CD4-positive, alpha-beta T cell treated with Interleukin-6 for 4 hours (primary cell): Measurements from ENCODE around the gene GNAZ.

ENCODE experiments used
- DNase-seq: peaks from one replicate; pipeline ENCODE4 v3.0.0-alpha.2; 2020; ENCODE audit warnings: mixed read lengths

GNAZ gene

DNA sequence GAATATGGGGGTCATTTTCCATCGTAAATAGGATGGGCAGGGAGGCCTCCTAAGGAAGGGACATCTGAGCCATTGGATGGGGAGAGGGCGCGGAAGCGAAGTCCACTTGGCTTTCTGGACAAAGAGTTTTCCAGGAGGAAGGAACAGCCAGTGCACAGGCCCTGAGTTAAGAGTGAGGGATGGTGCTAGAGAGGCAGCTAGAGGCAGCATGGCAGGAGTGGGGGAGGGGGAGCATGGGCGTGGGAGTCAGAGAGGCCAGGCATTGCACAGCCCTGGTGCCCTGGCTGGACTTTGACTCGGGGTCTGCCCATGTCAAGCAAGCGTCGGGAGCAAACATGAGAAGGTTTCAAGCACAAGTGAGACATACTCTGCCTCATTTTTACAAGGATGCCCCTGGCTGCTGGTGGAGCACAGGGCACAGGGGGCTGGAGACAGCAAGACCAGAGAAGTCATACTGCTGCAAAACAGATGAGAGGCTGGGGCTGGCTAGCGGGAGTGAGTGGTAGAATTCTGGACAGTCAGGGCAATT, 9.0 kb downstream of the GNAZ start:
- no peak for DNase-seq

DNA sequence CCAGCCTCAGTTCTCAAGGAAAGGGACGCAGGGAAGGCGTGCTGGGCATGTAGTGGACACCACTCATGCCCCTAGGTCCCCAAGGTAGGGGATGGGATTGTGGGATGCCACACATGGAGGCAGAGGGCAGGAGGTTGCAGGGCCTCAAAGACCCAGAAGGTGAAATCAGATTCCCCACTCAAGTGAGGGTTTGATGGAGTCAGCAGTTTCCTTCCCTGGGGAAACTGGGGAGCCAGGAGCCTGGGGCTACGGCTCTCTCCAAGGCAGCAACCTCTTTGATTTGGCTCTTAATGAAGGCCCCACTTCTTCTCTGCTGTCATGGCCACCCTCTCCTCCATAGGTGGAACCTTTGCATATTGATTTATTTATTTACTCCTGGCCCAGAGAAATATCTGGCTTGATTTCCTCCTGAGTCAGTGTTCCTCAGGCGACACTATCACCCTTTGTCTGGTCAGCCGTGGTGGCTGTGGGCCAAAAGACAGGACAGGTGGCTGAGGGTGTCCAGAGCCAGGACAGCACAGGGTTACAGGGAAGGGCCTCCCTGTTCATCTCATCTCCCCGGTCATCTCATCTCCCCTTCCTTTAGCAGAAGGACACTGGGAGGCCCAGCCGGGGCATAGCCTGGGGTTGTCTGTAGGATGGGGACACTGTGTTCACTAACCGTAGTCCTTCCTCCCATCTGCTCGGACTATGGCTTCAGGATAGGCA, 9.6 kb downstream of the GNAZ start:
- no peak for DNase-seq

DNA sequence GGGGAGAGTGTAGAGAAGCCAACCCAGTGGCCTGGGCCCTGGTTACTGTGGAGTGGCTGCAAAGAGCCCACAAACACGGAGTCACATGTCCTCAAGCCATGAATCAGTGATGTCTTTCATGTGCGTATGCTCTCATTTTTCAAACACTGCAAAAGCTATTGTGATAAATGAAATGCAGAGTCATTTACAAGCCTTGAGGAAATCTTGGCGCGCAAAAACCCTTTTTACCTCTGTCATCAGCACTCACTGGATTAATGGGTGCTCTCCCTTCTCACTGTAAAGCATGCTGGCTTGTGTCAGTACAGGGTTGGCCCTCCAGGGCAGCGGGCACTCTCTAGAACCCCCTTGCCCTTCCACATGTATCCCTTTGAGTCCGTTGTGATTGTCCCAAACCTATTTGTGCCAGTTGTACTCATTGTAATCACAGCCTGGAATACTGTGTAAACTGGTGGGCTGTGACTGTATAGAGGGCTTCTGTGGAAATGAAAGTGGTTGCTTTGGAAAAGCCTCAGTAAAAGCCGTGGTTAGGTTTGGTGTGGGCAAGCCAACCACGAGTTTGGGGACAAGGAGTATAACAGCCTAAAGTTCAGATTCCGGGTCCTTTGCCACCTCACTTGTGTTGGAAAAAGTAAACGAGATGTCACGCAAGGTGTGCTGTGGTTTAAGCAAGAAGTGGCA, 10.4 kb downstream of the GNAZ start:
- no peak for DNase-seq

DNA sequence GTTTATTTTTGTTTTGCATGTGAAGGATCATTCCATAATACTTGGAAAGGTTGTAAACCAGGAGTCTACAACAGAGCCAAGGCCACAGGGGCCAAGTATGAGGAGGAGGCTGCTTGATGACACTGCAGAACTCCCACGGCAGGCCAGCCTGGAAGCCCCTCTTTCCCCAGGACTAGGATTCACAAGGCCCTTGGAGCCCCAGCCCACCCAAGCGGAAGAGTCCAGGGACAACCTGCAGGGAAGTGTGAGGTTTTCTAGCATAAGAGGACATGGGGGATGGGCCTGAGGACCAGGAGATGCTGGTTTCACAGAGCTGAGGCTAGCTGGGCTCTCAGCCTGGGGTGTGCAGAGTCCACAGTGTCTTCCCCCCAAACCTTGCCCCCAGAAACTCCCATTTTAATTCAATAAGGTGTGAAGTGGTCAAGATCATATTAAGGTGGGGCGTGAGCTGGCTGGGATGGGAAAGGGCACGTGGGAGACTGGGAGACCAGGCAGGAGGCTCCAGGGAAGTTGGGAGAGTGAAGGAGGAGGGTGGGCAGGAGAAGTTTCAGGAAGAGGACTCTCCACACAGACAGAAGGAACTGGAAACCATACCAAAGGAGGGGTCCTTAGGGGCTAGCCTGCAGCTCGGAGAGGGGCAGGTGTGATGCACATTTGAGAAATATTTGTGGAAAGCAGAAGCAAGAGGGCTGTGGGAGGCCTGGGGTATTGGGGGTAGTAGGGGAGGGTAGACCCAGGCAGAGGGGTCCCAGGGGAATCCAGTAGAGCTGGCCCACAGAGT, 12.4 kb downstream of the GNAZ start:
- DNase-seq: no peak

DNA sequence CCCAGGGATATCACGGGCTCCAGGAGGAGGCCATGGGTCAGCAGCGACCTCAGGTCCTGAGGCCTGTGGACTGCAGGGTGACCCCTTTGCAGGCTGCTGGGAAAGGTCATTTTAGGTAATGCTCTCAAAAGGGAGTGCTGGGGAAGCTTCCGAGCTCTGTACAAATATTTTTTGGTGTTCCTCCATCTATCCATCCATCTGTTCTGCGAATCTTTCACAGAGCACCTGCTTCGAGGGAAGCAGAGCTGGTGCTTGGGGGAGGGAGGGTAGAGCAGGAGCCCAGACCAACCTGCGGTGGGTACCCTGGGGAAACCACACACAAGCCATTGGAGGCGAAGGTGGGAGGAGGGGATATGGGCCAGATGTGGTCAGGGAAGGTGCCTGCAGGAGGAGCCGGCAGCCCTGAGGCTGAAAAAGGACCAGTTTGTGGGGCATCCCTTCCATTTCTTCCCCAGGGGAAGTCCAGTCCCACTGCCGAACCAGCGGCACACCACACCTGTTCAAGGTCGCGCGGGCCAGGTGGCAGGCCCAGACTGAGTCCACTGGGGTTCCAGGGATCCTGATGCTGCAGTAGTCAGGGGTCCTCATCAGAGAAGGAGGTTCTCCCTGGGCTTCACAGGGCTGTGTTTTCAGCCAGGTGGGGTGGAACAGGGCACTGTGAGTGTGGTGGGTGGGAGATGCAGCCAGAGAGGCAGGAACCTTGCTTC, 13.1 kb downstream of the GNAZ start:
- DNase-seq: no peak

DNA sequence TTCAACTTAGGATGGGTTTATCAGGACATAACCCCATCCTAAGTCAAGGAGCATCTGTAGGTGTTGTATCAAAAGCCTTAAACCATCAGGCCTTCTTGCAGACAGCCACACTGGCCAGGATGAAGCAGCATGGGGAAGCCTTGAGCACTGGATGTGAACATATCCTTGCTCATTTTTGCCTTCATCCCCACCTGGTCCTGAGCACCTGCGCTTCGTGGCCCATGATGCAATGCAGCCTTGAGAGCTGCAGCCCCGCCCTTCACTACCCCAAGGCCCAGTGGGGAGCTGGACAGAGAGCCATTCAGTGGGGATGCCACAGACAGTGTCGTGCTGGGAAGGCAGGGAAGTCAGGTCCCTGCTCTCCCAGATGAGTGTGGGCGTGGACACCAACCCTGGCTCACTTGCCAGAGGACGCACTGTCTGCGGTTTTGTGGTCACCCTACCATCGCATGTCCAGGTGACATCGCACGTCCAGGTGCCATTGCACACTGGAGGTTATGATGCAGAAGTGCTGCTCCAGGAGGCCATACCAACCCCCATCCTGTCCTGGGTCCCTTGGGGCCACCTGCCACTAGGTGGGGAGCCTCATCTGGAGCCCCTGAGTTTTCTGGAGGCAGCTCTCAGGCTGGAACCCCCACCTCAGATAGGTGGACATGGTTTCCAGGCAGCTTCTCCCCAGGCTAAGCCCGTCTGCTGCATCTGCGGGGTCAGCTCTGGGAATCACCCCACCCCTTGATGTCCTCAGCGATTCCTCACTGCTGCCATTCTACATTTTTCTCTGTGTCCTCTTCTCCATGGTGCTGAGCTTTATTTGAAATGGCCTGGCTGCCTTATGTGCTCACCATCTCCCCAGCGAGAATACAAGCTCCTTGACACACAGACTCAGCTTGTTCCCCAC, 14.4 kb downstream of the GNAZ start:
- no peak for DNase-seq

DNA sequence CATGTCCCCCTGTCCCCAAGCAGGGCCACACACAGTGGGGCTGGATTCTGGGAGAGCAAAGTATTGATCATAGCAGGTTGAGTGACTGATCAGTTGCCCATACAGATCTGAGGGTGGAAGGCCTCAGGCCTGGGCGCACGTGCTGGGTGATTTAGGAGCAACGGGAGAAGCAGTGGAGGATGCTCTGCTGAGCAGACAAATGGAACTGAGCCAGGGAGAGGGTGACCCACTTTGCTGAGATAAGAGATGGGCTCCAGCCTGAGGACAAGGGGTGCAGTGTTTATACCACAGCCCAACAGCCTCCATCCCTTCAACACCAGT, 15.0 kb downstream of the GNAZ start:
- no peak for DNase-seq

DNA sequence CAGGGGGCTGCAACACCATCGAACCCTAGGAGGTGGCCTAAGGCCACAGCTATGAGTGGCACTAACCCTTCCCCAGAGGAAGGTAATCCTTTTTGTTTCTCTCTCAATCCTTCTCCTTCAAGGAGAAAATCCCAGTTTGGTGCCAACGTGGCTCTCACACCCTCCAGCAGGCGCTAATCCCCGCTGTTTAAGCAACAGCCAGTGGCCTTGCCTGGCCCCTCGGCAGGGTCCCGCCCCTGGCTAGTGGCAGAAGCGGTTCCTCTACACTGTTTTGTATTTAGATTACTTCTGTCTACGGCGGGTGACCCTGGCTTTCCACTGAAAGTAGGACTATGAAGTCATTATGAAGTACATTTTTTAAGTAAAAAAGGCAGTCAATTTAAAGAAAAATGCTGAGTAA, 15.5 kb downstream of the GNAZ start:
- DNase-seq: no peak

DNA sequence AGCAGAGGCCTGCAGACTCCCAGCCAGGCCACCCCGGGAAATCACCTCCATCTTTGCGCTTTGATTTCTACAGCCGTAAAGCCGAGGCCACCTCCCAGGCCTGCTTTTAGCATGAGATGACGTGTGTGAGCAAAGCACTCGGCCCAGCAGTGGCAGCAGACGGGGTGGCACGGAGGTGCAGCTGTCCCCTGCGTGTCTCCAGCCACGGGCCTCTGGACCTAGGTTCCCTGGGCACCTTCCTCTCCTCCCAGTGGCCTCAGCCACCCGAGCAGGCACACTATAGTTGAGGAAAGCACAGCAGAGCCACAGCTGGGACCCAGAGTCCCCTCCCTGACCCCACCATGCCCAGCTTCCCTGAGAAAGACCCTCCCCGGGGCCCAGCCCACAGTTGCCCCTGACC, 15.9 kb downstream of the GNAZ start:
- no peak for DNase-seq

DNA sequence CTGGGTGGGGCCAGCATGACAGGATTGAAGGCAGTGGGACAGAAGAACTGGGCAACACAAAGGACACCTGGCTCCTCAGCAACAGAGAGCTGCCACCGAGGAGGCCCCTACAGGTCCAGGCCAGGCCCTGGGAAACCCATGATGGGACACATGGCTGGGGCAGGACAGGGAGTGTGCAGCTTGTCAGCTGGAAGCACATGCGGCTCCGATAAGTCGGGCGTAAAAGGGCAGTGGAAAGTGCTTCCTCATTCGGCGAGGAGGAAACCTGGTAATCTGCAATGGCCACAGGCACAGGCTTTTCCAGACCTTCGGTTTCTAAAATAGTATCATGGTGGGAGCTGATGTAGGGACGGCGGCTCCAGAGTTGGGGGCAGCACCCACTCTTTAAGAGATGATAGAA, 16.5 kb downstream of the GNAZ start:
- no peak for DNase-seq

DNA sequence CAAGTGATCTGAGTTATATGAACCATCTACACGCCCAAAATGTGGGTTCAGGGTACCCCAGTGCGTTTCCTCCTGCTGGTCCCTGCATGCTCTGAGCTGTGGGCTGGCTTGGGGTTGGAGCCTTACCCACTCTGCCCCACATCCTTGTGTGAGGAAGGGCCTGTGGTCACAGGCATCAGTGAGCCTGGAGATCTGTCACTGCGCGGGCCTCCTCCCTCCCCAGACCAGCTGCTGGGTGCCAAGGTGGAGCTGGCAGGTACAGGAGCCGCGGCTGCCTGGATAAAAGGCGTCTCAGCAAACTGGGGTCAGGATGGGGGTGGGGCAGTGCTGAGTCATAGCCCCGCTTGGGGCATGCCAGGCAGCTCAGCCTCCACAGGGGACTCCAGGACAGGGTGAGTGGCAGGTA, 17.9 kb downstream of the GNAZ start:
- peak; percentile 41 for DNase-seq

DNA sequence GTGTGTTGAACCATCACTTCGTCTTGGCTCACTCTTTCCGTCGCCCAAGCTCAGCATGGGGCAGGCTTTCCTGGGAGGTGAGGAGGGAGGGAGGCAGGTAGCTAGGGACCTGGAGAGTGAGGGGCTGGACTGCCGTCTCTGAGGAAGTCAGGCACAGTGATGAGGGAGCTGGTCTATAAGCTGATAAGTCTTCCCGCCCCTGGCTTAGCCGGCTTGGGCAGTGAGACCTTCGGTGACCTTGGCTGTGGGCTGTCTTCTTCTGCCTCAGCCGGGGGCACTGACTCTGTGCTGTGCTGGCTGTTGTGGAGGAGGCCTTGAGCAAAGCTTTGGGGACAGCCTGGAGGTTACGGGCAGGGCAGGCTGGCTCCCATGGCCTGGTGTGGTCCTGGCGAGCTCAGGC, 18.7 kb downstream of the GNAZ start:
- no peak for DNase-seq

DNA sequence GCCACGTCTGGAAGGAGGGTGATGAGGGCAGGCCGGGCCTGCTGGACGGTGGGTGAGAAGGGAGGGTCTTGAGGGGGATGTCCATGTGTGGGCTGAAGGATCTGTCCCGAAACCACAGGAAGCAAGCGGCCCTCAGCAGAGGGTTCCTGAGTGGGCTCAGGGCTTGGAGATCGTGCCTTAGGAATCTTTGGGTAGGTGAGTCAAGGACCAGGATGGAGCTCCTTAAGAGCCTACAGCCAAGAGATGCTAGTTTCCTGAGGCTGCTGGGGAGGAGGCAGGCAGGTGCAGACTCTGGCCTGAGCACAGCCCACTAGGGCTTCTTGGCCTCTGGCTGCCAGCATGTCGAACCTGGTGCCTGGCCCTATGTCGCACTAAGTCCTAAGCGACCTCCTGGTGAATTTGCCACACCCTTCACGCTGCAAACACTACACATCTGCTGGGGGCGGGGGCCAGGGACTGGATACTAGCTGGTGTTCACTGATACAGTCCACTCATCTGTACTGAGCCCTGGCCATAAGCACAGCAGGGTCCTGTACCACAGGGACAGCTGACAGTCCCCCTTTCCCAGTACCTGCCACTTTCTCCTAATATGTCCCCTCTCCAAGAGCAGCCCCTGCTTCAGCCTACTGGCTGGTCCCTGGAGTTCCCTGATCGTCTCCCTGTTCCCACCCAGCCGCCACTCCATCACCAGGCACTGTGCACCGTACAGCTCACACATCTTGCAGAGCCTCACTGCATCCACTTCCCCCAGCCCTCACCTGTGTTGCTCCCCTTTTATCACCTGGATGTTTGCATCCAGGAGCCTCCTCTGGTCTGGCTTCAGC, 19.5 kb downstream of the GNAZ start:
- no peak for DNase-seq

DNA sequence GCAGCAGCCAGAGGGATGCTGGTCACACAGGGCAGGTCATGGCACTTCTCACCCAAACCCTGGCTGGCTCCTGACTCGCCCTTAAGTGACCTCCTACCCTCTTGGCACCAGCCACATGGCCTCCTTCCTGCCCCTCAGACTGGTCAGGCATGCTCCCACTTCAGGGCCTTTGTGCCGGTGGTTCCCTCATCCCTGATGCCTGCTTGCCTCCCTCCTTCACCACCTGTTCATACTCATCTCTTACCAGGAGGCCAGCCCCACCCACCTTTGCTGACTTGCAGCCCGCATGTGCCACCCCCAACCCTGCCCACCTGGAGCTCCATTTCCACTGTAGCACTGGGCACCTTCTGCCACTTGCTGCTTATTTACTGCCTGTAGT, 20.1 kb downstream of the GNAZ start:
- DNase-seq: no peak

DNA sequence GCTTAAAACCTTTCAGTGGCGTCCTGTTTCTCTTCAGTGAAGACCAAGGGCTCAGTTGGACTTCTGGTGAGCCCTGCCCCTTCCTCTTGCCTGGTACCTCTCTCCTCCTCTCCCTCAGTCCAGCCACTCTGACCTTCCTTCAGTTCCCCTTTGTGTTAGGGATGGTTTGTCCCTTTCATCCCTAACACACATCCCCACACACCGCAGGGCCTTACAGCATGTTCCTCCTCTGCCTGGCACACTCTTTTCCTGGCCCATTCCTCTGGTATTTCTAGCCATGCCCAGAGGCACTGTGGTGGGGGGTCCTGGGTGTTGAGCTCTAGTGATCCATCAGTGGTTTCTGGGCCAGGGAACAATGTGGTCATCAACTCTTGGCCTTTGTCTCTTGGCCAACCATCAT, 21.4 kb downstream of the GNAZ start:
- no peak for DNase-seq

DNA sequence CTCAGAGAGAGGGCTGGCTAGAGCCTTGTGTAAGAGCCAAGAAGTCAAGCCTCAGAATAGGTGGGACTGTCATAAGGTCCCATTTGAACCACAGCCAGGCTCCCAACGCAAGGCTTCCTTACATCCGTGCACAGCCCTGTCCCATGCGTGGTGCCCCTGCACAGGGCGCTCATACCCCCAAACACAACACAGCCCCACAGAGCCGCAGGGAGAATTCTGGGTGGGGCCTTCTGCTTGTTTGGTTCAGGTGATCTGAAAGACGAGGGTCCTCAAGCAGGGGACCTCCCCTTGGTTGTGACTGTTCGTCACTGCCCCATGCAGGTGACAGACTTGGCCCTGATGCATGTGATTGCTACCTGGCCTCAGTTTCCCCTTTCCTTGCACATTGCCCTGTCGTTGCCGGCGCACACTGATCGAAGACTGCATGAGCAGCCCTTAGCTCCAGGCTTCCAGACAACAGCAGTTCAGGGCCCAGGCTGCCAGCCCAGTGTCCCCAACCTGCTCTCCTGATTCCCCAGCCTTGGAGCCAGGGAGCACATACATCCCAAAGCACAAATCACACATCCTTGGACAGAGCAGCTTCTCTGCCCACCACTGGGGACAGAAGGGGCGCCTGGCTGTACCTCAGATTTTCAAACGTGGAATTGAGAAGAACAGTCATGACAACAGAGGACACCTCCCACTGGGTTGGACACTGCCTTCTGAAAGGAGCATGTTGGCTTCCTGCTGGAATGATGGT, 22.1 kb downstream of the GNAZ start:
- DNase-seq: no peak

DNA sequence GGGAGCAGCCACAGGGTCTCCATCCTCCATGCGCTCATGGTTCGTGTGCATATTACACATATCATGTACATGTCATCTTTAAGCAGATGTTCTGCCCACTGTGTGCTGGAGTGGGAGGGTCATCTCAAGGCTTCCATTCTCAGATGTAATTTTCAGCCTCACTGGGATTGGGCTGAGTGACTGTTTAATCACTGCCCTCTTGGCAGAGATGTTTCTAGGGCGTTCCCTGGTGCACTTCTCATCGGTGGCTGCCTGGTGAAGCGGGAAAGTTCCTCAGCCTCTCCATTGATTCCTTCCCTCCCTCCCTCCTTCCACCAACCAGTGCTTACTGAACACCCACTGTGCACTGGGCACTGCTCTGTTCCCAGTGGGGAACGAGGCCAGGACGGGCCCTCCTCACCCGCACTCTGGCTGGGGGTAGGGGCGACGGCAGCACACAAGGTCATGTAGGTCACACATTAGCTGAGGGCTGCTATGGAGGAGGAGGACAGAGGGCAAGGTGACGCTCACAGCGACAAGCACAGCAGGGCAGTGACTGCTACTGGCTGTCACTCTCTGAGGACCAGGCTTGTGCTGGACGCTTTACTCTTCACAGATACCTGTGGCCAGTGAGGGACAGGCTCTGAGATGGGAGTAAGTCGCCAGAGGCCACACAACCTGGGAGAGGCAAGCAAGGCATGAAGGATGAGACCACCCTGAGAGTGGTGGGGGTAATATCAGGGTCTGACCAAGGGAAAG, 22.9 kb downstream of the GNAZ start:
- no peak for DNase-seq

DNA sequence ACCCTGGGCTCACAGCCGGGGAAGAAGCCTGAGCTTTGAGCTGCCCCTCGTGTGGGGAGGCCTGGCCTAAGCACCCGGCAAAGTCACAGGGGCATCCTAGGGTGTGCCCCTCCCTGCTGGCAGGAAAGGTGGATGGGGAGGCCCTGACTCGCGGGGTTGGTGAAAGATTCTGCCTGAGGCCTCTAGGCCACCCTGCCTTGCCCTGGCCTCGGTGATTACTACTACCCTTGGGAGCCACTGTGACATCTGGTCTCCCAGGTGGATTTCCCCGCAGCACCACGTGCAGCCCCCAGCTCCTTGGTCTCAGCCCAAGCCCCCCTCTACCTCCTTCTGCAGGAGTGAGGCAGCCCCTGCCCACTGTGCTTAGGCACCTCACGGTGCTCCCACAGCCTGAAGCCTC, 23.9 kb downstream of the GNAZ start:
- DNase-seq: no peak

DNA sequence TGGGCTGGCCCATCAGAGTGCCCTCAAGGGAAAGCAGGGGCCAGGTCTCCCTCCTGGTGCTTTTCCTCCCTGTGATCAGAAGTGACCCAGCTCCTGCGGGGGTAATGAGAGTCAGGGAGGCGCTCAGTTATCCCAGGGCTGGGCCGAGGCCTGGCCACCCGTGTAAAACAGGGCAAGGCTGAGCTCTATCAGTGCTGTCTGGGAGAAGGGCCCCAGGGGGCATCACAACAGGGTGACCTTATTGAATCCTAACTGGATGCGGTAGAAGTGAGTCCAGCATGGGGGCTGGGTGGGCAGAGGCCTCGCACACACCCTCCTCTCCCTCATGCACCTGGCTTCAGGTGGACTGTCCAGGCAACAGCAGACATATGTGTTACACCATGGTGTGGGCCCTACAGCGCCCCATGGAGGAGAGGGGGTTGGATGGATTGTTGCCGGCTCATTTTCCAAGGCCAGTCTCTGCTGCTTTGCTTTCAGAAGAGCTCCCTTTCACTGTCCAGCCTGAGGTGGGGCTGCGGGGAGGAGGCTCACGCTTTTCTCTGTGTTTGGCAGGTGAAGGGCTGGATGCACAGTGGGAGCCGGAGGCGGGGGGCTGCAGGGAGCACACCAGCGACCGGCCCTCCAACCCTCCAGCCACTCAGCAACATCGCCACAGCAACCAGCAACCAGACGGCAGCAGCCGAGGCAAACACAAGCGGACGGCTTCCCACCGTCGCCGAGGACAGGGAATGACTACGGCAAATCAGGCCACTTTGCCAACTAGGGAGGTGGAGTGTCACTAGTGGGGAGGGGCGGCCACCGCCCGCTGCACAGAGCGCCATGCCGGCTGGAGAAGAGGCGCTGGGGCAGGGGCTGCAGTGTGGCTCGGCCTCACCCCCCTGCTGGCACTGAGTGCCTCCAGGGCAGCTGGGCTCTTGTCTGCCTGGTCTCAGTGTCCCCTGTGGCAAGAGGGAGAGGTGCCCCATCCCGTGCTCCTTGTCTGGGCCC, 24.7 kb downstream of the GNAZ start:
- no peak for DNase-seq
